ENCODE measurements around the gene MUC22.

MUC22 gene

DNA sequence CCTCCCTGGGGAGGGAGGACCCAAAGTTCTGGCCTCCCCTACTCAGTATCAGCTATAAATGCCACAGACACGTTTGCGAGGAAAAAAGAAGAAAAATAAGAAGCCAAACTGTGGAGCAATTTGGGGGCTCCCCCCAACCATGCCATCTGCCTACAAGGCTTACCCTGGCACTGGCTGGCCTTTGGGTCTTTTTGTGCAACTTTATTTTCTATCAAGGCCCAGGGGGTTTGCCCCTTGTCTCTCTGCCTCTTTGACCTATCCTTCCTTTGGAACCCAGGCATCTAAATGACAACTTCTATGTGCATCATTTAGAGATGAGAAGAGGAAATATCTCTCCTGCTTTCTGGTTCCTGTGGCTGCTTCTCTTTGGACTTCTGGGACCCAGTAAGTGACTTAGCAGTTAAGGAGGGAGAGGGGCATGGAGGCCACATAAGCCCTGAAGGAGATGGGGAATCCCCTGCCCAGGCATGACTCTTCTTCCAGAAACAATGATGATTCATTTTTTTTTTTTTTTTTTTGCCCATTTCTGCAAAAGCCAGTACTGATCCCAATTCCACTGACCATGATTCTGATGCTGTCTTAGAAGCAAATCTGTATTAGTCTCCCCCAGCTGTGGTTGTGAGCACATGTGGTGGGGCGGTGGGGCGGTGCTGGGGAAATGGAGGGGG lies at the start of gene MUC22:
Gene MUC22, plus strand, starts transcription at position 82 of the 668 bp plus-strand sequence. Its CDS starts 233 bp downstream, at position 315.
- Mint-ChIP-seq H3K4me1 (peaks cover 10% of the 10 kb centered on the region), H3K27me3 (ENCODE audit: low read depth) (peaks cover 15% of the 10 kb centered on the region), H3K27ac (no peak within 1 kb of the TSS), H3K4me3 (no peak within 1 kb of the TSS), H3K36me3 (ENCODE audit: low read depth) (no peaks in the 10 kb centered on the region), H3K9me3 (peaks cover 6% of the 10 kb centered on the region)
- TF ChIP-seq, protein P1, sequence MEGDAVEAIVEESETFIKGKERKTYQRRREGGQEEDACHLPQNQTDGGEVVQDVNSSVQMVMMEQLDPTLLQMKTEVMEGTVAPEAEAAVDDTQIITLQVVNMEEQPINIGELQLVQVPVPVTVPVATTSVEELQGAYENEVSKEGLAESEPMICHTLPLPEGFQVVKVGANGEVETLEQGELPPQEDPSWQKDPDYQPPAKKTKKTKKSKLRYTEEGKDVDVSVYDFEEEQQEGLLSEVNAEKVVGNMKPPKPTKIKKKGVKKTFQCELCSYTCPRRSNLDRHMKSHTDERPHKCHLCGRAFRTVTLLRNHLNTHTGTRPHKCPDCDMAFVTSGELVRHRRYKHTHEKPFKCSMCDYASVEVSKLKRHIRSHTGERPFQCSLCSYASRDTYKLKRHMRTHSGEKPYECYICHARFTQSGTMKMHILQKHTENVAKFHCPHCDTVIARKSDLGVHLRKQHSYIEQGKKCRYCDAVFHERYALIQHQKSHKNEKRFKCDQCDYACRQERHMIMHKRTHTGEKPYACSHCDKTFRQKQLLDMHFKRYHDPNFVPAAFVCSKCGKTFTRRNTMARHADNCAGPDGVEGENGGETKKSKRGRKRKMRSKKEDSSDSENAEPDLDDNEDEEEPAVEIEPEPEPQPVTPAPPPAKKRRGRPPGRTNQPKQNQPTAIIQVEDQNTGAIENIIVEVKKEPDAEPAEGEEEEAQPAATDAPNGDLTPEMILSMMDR (IDR thresholded peaks at IDR 0.05; ENCODE audit: unreplicated experiment in 3 of 3), result no peak

DNA sequence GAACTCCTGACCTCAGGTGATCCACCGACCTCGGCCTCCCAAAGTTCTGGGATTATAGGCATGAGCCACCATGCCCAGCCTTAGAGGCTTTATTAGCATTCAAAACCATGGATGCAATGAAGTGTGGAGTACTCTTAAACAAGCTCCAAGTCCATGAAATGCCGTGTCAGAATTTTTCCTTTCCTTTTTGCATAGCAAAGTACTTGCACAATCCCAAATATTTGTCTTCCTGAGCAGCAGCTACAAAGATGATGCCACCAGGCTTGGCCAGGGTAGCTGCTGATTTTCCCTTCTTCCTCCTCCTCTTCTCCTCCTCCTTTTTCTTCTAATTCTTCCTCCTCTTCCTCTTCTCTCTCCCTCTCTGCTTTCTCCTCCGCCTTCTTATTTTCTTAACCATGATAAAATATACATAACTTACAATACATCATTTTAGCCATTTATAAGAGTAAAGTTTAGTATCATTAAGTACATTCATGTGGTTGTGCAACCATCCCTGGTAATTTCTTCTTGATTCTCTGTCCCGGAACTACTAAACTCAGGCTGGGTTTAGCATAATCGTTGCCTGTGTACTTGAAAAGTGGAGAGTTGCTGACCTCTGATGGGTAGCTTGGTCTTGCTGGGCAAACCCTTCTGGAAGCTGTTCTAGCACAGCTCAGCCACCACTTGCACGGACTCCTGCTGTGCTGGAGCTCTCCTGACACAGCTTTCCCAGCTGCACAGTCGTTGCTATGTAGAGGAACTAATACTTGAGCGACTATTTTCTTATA lies 49.2 kb upstream of the MUC22 start:
- Mint-ChIP-seq H3K9me3 (no peaks in the 10 kb centered on the region), H3K4me1 (peaks cover 16% of the 10 kb centered on the region), H3K27me3 (ENCODE audit: low read depth) (peaks cover 18% of the 10 kb centered on the region), H3K4me3 (no peak overlapping the region), H3K36me3 (ENCODE audit: low read depth) (no peaks in the 10 kb centered on the region), H3K27ac (no peak overlapping the region)
- TF ChIP-seq, protein P1 (IDR thresholded peaks at IDR 0.05; ENCODE audit: unreplicated experiment in 3 of 3), result no peak

DNA sequence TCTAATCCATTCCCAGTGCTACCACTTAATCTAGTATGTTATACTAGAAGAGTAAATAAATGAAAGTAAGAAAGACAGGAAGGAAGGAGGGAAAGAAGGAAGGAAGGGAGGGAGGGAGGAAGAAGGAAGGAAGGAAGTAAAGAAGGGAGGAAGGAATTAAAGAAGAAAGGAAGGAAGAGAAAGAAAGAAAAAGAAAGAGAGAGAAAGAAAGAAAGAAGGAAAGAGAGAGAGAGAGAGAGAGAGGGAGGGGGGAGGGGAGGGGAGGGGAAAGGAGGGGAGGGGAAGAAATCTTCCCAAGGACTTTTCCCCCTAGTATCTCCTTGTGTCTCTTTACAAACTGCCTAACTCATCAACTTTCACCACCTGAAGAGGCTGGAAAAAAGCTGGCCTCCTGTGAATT lies 47.6 kb upstream of the MUC22 start:
- Mint-ChIP-seq H3K27me3 (ENCODE audit: low read depth) (peaks cover 11% of the 10 kb centered on the region), H3K9me3 (no peaks in the 10 kb centered on the region)

DNA sequence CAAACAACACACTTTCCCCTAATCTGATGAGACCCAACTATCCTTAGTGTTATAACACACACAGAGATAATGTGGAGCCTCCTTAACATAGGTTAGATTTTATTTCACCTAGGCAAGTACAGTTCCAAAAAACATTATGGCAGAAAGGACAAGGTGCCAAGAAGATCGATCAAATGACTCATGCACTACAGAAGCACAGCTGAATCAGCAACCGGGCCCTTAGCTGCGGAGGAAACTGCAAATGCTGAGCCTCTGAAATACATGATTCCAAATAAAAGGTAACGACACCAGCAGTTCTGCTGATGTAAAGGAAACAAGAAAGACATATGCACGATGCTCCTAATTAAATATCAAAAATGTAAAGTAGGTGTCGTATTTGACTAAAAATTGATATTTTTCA lies 46.6 kb upstream of the MUC22 start:
- Mint-ChIP-seq H3K9me3 (no peaks in the 10 kb centered on the region), H3K4me1 (peaks cover 10% of the 10 kb centered on the region), H3K4me3 (no peak overlapping the region), H3K27me3 (ENCODE audit: low read depth) (peaks cover 11% of the 10 kb centered on the region), H3K36me3 (ENCODE audit: low read depth) (no peaks in the 10 kb centered on the region), H3K27ac (no peak overlapping the region)
- TF ChIP-seq, protein P1 (IDR thresholded peaks at IDR 0.05; ENCODE audit: unreplicated experiment in 3 of 3), result no peak

More for the DNA sequence above, 47.6 kb upstream of the MUC22 start:
- Mint-ChIP-seq H3K4me3 (no peak overlapping the region), H3K4me1 (peaks cover 10% of the 10 kb centered on the region), H3K27ac (no peak overlapping the region), H3K36me3 (ENCODE audit: low read depth) (no peaks in the 10 kb centered on the region)
- TF ChIP-seq, protein P1 (IDR thresholded peaks at IDR 0.05; ENCODE audit: unreplicated experiment in 3 of 3), result no peak

DNA sequence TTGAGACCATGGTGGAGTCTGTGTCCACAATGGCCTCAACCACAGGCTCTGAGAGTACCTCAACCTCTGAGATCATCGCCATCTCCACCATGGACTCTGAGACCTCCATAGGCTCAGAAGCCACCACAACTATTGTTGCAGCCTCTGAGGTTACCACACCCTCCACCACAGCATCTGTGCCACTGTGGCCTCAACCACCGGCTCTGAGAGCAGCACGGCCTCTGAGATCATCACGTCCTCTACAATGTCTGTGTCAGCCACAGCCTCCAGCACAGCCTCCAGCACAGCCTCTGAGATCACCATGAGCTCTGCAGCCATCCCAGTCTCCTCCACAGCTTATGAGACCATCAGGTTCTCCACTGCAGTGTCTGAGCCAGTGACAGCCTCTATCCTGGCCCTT lies 46.2 kb upstream of the MUC22 start:
- H3K27me3 Mint-ChIP-seq (ENCODE audit: low read depth), result peaks cover 11% of the 10 kb centered on the region
- H3K4me1 Mint-ChIP-seq, result peaks cover 8% of the 10 kb centered on the region
- H3K27ac Mint-ChIP-seq, result no peak overlapping the region
- no peak overlapping the region for H3K4me3 Mint-ChIP-seq
- no peaks in the 10 kb centered on the region for H3K9me3 Mint-ChIP-seq
- TF ChIP-seq, protein P1 (IDR thresholded peaks at IDR 0.05; ENCODE audit: unreplicated experiment in 3 of 3), result no peak
- H3K36me3 Mint-ChIP-seq (ENCODE audit: low read depth), result no peaks in the 10 kb centered on the region

All from nephron (organoid).